K562 (cell line): ENCODE results near the gene PCAT6. TPM values are rescaled to one million over a fixed set of nuclear protein-coding genes. Genes with fewer than 3 reads are reported as not detected.

ENCODE experiments used
- CCAR2 ChIP-seq: fragments of 200-400 bp; formaldehyde crosslinking; IDR thresholded peaks from 2 replicates; pipeline ENCODE4 v1.6.1; 2017; ENCODE audit warnings: mild to moderate bottlenecking, low read depth, low read length
- ETV5 ChIP-seq: sonication (generic); formaldehyde crosslinking; IDR thresholded peaks from 2 replicates; pipeline ENCODE4 v1.4.0; 2020; ENCODE audit warnings: low read depth, mild to moderate bottlenecking, missing genetic modification reagents
- RAD51 ChIP-seq: fragments of 450-650 bp; IDR thresholded peaks from 2 replicates; pipeline ENCODE4 v1.7.1; 2016; ENCODE audit warnings: low read depth, mild to moderate bottlenecking, borderline replicate concordance
- TBL1XR1 ChIP-seq, 2 experiments: IDR thresholded peaks; 2 replicates each; pipeline ENCODE4 v1.6.1; 2012; ENCODE audit warnings: improper control_type of control experiment in 2 of 2, low read length in 2 of 2, mild to moderate bottlenecking in 1 of 2
- U2AF2 ChIP-seq: fragments of 200-400 bp; formaldehyde crosslinking; optimal IDR thresholded peaks from 2 replicates; pipeline ENCODE3; 2017; ENCODE audit warnings: low read depth, mild to moderate bottlenecking, low read length
- ZNF507 ChIP-seq: conservative IDR thresholded peaks from 2 replicates; pipeline ENCODE4 v1.6.1; 2017; ENCODE audit warnings: missing genetic modification characterization, missing compliant biosample characterization
- ZNF586 ChIP-seq: fragments of 450-650 bp; formaldehyde crosslinking; conservative IDR thresholded peaks from 2 replicates; pipeline ENCODE4 v1.4.0; 2020; ENCODE audit warnings: mild to moderate bottlenecking, moderate library complexity
- polyA plus RNA-seq, 8 experiments: library from polyadenylated mRNA; depleted of rRNA in 4 of 8; stranded (reverse) in 5 of 8; unstranded in 3 of 8; fragments of >200 nt; fragmentation: Nextera tagmentation in 2 of 8; fragmentation: Illumina TruSeq in 1 of 8; extraction: Ambion mirVana in 2 of 8; extraction: Trizol in 1 of 8; gene quantifications; 2 replicates each; pipeline versions ENCODE4 v1.2.1 to v1.2.3, GENCODE V29; 2011 to 2014; ENCODE audit warnings: inconsistent platforms in 1 of 8, missing spikeins in 1 of 8
- total RNA-seq, 7 experiments: library from RNA; depleted of rRNA in 6 of 7; stranded (reverse); fragments of >200 nt in 6 of 7; fragmentation: Illumina TruSeq in 2 of 7; extraction: Trizol in 2 of 7; gene quantifications; 2 replicates each; pipeline versions ENCODE4 v1.2.1 to v1.2.3, GENCODE V29; 2011 to 2021; ENCODE audit warnings: low replicate concordance in 1 of 7
- TF ChIP-seq, protein P1 (sequence below): fragments of 150-350 bp; conservative IDR thresholded peaks from 2 replicates; pipeline ENCODE4 v1.6.1; 2014; ENCODE audit warnings: low read length
- TF ChIP-seq, protein P2 (sequence below): conservative IDR thresholded peaks from 2 replicates; pipeline ENCODE4 v1.6.1; 2011; ENCODE audit warnings: low read depth, mild to moderate bottlenecking, low read length; ENCODE audit not compliant: control insufficient read depth
- TF ChIP-seq, protein P3 (sequence below), 2 experiments: fragments of 450-650 bp; IDR thresholded peaks; 2 replicates each; pipeline ENCODE4 v1.6.1; 2016
- TF ChIP-seq, protein P4 (sequence below): sonication (generic); formaldehyde crosslinking; IDR thresholded peaks from 2 replicates; pipeline ENCODE4 v1.8.0; 2022; ENCODE audit warnings: mild to moderate bottlenecking, missing genetic modification reagents
- TF ChIP-seq, protein P5 (sequence below): sonication (generic); formaldehyde crosslinking; IDR thresholded peaks from 2 replicates; pipeline ENCODE4 v1.8.1; 2023; ENCODE audit warnings: mild to moderate bottlenecking, missing genetic modification reagents

Gene PCAT6
- total and polyA plus RNA-seq, 9 of the 15 experiments (the other 6 are each of a cell fraction or from before 2014, with no cell fraction given), result 0.25 to 2.4 (median 0.54) TPM; not detected in 1

DNA sequence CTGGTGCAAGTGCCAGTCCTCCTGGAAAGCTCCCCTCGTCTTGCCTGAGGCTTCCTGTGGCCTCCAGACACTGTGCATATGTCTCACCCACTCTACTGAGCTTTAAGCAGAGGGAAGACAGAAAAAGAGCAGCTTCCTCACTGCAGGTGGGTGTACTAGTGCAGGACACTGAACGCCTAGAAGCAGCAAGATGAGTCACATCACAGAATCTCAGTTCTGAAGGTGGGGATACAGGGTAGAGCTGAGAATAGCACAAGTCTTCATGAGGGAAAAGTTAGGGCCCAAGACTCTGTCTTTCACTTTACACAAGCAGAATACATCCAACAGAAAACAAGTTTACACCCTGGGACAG is 37.4 kb downstream of the PCAT6 start (continued):
- TF ChIP-seq, protein P1, sequence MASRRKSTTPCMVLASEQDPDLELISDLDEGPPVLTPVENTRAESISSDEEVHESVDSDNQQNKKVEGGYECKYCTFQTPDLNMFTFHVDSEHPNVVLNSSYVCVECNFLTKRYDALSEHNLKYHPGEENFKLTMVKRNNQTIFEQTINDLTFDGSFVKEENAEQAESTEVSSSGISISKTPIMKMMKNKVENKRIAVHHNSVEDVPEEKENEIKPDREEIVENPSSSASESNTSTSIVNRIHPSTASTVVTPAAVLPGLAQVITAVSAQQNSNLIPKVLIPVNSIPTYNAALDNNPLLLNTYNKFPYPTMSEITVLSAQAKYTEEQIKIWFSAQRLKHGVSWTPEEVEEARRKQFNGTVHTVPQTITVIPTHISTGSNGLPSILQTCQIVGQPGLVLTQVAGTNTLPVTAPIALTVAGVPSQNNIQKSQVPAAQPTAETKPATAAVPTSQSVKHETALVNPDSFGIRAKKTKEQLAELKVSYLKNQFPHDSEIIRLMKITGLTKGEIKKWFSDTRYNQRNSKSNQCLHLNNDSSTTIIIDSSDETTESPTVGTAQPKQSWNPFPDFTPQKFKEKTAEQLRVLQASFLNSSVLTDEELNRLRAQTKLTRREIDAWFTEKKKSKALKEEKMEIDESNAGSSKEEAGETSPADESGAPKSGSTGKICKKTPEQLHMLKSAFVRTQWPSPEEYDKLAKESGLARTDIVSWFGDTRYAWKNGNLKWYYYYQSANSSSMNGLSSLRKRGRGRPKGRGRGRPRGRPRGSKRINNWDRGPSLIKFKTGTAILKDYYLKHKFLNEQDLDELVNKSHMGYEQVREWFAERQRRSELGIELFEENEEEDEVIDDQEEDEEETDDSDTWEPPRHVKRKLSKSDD, result no peak
- TF ChIP-seq, protein P2, sequence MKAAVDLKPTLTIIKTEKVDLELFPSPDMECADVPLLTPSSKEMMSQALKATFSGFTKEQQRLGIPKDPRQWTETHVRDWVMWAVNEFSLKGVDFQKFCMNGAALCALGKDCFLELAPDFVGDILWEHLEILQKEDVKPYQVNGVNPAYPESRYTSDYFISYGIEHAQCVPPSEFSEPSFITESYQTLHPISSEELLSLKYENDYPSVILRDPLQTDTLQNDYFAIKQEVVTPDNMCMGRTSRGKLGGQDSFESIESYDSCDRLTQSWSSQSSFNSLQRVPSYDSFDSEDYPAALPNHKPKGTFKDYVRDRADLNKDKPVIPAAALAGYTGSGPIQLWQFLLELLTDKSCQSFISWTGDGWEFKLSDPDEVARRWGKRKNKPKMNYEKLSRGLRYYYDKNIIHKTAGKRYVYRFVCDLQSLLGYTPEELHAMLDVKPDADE, result no peak
- TF ChIP-seq ZNF507 (tag) (no peak), U2AF2 (no peak), ZNF586 (no peak), ETV5 (CRISPR knock-in tag) (no peak), TBL1XR1 (IDR thresholded peaks at IDR 0.05; ENCODE audit: low read length in 2 of 2) (no peak), CCAR2 (no peak), RAD51 (no peak)
- TF ChIP-seq, protein P3, sequence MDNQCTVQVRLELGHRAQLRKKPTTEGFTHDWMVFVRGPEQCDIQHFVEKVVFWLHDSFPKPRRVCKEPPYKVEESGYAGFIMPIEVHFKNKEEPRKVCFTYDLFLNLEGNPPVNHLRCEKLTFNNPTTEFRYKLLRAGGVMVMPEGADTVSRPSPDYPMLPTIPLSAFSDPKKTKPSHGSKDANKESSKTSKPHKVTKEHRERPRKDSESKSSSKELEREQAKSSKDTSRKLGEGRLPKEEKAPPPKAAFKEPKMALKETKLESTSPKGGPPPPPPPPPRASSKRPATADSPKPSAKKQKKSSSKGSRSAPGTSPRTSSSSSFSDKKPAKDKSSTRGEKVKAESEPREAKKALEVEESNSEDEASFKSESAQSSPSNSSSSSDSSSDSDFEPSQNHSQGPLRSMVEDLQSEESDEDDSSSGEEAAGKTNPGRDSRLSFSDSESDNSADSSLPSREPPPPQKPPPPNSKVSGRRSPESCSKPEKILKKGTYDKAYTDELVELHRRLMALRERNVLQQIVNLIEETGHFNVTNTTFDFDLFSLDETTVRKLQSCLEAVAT (IDR thresholded peaks at IDR 0.05), result no peak
- TF ChIP-seq, protein P4, sequence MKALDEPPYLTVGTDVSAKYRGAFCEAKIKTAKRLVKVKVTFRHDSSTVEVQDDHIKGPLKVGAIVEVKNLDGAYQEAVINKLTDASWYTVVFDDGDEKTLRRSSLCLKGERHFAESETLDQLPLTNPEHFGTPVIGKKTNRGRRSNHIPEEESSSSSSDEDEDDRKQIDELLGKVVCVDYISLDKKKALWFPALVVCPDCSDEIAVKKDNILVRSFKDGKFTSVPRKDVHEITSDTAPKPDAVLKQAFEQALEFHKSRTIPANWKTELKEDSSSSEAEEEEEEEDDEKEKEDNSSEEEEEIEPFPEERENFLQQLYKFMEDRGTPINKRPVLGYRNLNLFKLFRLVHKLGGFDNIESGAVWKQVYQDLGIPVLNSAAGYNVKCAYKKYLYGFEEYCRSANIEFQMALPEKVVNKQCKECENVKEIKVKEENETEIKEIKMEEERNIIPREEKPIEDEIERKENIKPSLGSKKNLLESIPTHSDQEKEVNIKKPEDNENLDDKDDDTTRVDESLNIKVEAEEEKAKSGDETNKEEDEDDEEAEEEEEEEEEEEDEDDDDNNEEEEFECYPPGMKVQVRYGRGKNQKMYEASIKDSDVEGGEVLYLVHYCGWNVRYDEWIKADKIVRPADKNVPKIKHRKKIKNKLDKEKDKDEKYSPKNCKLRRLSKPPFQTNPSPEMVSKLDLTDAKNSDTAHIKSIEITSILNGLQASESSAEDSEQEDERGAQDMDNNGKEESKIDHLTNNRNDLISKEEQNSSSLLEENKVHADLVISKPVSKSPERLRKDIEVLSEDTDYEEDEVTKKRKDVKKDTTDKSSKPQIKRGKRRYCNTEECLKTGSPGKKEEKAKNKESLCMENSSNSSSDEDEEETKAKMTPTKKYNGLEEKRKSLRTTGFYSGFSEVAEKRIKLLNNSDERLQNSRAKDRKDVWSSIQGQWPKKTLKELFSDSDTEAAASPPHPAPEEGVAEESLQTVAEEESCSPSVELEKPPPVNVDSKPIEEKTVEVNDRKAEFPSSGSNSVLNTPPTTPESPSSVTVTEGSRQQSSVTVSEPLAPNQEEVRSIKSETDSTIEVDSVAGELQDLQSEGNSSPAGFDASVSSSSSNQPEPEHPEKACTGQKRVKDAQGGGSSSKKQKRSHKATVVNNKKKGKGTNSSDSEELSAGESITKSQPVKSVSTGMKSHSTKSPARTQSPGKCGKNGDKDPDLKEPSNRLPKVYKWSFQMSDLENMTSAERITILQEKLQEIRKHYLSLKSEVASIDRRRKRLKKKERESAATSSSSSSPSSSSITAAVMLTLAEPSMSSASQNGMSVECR, result no peak
- TF ChIP-seq, protein P5, sequence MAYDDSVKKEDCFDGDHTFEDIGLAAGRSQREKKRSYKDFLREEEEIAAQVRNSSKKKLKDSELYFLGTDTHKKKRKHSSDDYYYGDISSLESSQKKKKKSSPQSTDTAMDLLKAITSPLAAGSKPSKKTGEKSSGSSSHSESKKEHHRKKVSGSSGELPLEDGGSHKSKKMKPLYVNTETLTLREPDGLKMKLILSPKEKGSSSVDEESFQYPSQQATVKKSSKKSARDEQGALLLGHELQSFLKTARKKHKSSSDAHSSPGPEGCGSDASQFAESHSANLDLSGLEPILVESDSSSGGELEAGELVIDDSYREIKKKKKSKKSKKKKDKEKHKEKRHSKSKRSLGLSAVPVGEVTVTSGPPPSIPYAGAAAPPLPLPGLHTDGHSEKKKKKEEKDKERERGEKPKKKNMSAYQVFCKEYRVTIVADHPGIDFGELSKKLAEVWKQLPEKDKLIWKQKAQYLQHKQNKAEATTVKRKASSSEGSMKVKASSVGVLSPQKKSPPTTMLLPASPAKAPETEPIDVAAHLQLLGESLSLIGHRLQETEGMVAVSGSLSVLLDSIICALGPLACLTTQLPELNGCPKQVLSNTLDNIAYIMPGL (CRISPR knock-in tag), result no peak
